GM18507 (cell line): ENCODE measurements around the gene UIMC1.

Experiments used
- DNase-seq: peaks from one replicate; pipeline ENCODE4 v3.0.0; 2011; ENCODE audit warnings: low read depth; ENCODE audit not compliant: insufficient read length; ENCODE audit errors: extremely low spot score
- FAIRE-seq: peaks from 2 replicates; lab custom pipeline; 2011; peaks lifted over from hg19 to GRCh38; lab: Jason Lieb, UNC

UIMC1 gene

GRCh38 chr5:176889321-176890280 lies 117.0 kb downstream of the UIMC1 start:
- DNase-seq (no peak), FAIRE-seq (no peak)

GRCh38 chr5:176888865-176889165 lies 117.8 kb downstream of the UIMC1 start:
- DNase-seq, result no peak
- FAIRE-seq, result no peak

- no peak for FAIRE-seq
- no peak for DNase-seq
Measured at GRCh38 chr5:176888016-176888864, 118.3 kb downstream of the UIMC1 start.

- no peak for DNase-seq
Measured at GRCh38 chr5:176887252-176887849, 119.2 kb downstream of the UIMC1 start.

GRCh38 chr5:176886336-176887251 lies 120.0 kb downstream of the UIMC1 start:
- FAIRE-seq, result no peak
- no peak for DNase-seq

More at GRCh38 chr5:176887252-176887849, 119.2 kb downstream of the UIMC1 start:
- FAIRE-seq, result no peak

GRCh38 chr5:176884571-176884890 lies 122.0 kb downstream of the UIMC1 start:
- DNase-seq, result no peak
- no peak for FAIRE-seq

GRCh38 chr5:176883700-176884570 lies 122.6 kb downstream of the UIMC1 start:
- FAIRE-seq (no peak), DNase-seq (no peak)

- DNase-seq (no peak), FAIRE-seq (no peak)
Measured at GRCh38 chr5:176882567-176882903, 124.0 kb downstream of the UIMC1 start.

- FAIRE-seq (no peak), DNase-seq (no peak)
Measured at GRCh38 chr5:176881816-176882566, 124.6 kb downstream of the UIMC1 start.

GRCh38 chr5:176881021-176881749 lies 125.4 kb downstream of the UIMC1 start:
- no peak for FAIRE-seq

GRCh38 chr5:176880366-176881020 lies 126.1 kb downstream of the UIMC1 start:
- FAIRE-seq, result no peak
- DNase-seq, result no peak

More at GRCh38 chr5:176881021-176881749, 125.4 kb downstream of the UIMC1 start:
- DNase-seq, result no peak

GRCh38 chr5:176879663-176880361 lies 126.8 kb downstream of the UIMC1 start:
- DNase-seq (no peak), FAIRE-seq (no peak)

GRCh38 chr5:176878906-176879662 lies 127.5 kb downstream of the UIMC1 start:
- FAIRE-seq, result no peak

GRCh38 chr5:176878463-176878862 lies 128.1 kb downstream of the UIMC1 start:
- FAIRE-seq (no peak), DNase-seq (no peak)

More at GRCh38 chr5:176878906-176879662, 127.5 kb downstream of the UIMC1 start:
- no peak for DNase-seq

GRCh38 chr5:176877793-176878331 lies 128.7 kb downstream of the UIMC1 start:
- DNase-seq (no peak), FAIRE-seq (no peak)
